Activated CD8-positive, alpha-beta memory T cell treated with anti-CD3 and anti-CD28 coated beads, Interleukin-2, amount 50 U/mL, for 48 hours (primary cell): ENCODE data around the gene EBF4.

Experiments
- DNase-seq: peaks from one replicate; pipeline ENCODE4 v3.0.0-alpha.2; 2020

EBF4 gene

GRCh38 chr20:2759603-2760296, 67.2 kb downstream of the EBF4 start:
- peak; percentile 40 for DNase-seq

- DNase-seq = peak; percentile 43
Measured at GRCh38 chr20:2760297-2760951, 67.8 kb downstream of the EBF4 start.

GRCh38 chr20:2760952-2761305, 68.3 kb downstream of the EBF4 start:
- DNase-seq = peak; percentile 4

- peak; percentile 15 for DNase-seq
Measured at GRCh38 chr20:2761885-2762284, 69.3 kb downstream of the EBF4 start.

GRCh38 chr20:2762578-2763131, 70.1 kb downstream of the EBF4 start:
- DNase-seq = peak; percentile 18

GRCh38 chr20:2763186-2763585, 70.6 kb downstream of the EBF4 start:
- no peak for DNase-seq

- DNase-seq = peak; percentile 41
Measured at GRCh38 chr20:2767768-2768631, 75.4 kb downstream of the EBF4 start.

- no peak for DNase-seq
Measured at GRCh38 chr20:2768632-2769015, 76.0 kb downstream of the EBF4 start.

GRCh38 chr20:2770091-2770490, 77.5 kb downstream of the EBF4 start:
- peak; percentile 30 for DNase-seq

GRCh38 chr20:2771631-2772080, 79.1 kb downstream of the EBF4 start:
- DNase-seq = peak; percentile 48

GRCh38 chr20:2773812-2774211, 81.2 kb downstream of the EBF4 start:
- DNase-seq = peak; percentile 7

GRCh38 chr20:2775139-2775538, 82.6 kb downstream of the EBF4 start:
- DNase-seq = peak; percentile 10

GRCh38 chr20:2778602-2779321, 86.2 kb downstream of the EBF4 start:
- peak; percentile 6 for DNase-seq

GRCh38 chr20:2780948-2781347, 88.4 kb downstream of the EBF4 start:
- no peak for DNase-seq

- no peak for DNase-seq
Measured at GRCh38 chr20:2783908-2784566, 91.5 kb downstream of the EBF4 start.

GRCh38 chr20:2793471-2793870, 100.9 kb downstream of the EBF4 start:
- no peak for DNase-seq

GRCh38 chr20:2794202-2794748, 101.7 kb downstream of the EBF4 start:
- no peak for DNase-seq

GRCh38 chr20:2794866-2795447, 102.4 kb downstream of the EBF4 start:
- no peak for DNase-seq

GRCh38 chr20:2795451-2795850, 102.9 kb downstream of the EBF4 start:
- no peak for DNase-seq

GRCh38 chr20:2796011-2796660, 103.6 kb downstream of the EBF4 start:
- DNase-seq = no peak
